Testis (tissue), 3 donors: Measurements from ENCODE around the gene ATP13A2. TPM values are rescaled to one million over a fixed set of nuclear protein-coding genes. Genes with fewer than 3 reads are reported as not detected.

ENCODE experiments used
- DNase-seq: peaks from one replicate; pipeline ENCODE4 v3.0.0-alpha.2; 2019
- H3K27ac ChIP-seq, 2 donors: fragments of 200-600 bp; sonication (generic); one replicate each; pipeline ENCODE4 v1.5.1; 2019
- H3K27me3 ChIP-seq: fragments of 200-600 bp; sonication (generic); one replicate; pipeline ENCODE4 v1.5.1; 2019
- H3K36me3 ChIP-seq: fragments of 200-600 bp; sonication (generic); one replicate; pipeline ENCODE4 v1.5.1; 2017; ENCODE audit warnings: low read depth; ENCODE audit errors: missing control alignments
- H3K4me1 ChIP-seq: fragments of 200-600 bp; sonication (generic); one replicate; pipeline ENCODE4 v1.5.1; 2019
- H3K4me3 ChIP-seq, 2 donors: fragments of 200-600 bp; sonication (generic); one replicate each; pipeline ENCODE4 v1.5.1; 2017 to 2019
- H3K9me3 ChIP-seq: fragments of 200-600 bp; sonication (generic); one replicate; pipeline ENCODE4 v1.5.1; 2017
- POLR2A ChIP-seq: fragments of 450-650 bp; IDR thresholded peaks from one replicate; pipeline ENCODE4 v1.6.1; 2017; ENCODE audit warnings: antibody characterized with exemption, mild to moderate bottlenecking, moderate library complexity
- WGBS, 2 donors: methylation state at CpG; one replicate each; pipeline ENCODE4 v1.1.5; 2018; 5-methylcytosine and 5-hydroxymethylcytosine counted together
- intact Hi-C: fragments of 100-400 bp; cut with DNase I; formaldehyde crosslinking; loops from one replicate; pipeline ENCODE4 v1.15.1; 2023; ENCODE audit warnings: low total_unique reads
- polyA plus RNA-seq: library from polyadenylated mRNA; stranded (reverse); fragments of 350-450 nt; fragmentation: Illumina TruSeq; extraction: RNeasy Lipid Tissue Mini Kit (QIAGEN cat#74804); gene quantifications from one replicate; pipeline ENCODE4 v1.2.3, GENCODE V29; 2014; ENCODE audit warnings: low read depth, low replicate concordance; ENCODE audit not compliant: insufficient read depth
- total RNA-seq, 2 donors: library from RNA; depleted of rRNA; stranded (reverse); fragments of >200 nt; gene quantifications; one replicate each; pipeline ENCODE4 v1.2.3, GENCODE V29; 2016
- TF ChIP-seq, protein P1 (sequence below), 3 experiments: fragments of 450-650 bp in 2 of 3; fragments of 200-600 bp in 1 of 3; sonication (generic) in 1 of 3; IDR thresholded peaks; one replicate each; pipeline ENCODE4 v1.5.1; 2016 to 2019; ENCODE audit warnings: antibody characterized with exemption in 3 of 3, mild to moderate bottlenecking in 2 of 3, moderate library complexity in 1 of 3

The ATP13A2 gene
- total and polyA plus RNA-seq, 3 donors from 2014 or later: 36.9 to 45.6 (median 42.4) TPM

DNA sequence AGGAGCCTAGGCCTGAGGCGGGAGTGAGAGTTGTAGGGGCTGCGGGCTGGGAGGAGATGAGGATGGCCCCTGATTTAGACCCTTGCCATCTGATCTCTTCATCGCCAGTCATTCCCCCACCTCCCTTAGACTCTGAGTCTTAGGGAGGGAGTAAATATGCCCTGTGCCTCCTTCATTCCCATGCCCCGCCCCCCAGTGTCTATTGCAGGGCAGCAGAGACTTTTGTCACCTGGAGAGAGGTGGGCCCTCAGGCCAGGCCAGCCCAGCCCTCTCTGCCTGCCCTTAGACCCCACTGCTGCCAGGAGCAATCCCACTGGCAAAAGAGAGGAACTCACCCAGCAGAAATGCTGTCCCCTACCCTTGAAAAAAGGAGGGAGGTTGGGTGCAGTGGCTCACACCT lies 28.1 kb downstream of the ATP13A2 start:
- no peak for DNase-seq
- Histone ChIP-seq H3K9me3 (no peaks in the 10 kb centered on the region), H3K4me3 (no peak overlapping the region), H3K4me1 (no peaks in the 10 kb centered on the region), H3K27ac (no peak overlapping the region), H3K36me3 (no peaks in the 10 kb centered on the region), H3K27me3 (no peaks in the 10 kb centered on the region)
- WGBS, 2 donors: 93 to 100% methylated on average over 4 of the region's 4 CpGs
- TF ChIP-seq, protein P1, sequence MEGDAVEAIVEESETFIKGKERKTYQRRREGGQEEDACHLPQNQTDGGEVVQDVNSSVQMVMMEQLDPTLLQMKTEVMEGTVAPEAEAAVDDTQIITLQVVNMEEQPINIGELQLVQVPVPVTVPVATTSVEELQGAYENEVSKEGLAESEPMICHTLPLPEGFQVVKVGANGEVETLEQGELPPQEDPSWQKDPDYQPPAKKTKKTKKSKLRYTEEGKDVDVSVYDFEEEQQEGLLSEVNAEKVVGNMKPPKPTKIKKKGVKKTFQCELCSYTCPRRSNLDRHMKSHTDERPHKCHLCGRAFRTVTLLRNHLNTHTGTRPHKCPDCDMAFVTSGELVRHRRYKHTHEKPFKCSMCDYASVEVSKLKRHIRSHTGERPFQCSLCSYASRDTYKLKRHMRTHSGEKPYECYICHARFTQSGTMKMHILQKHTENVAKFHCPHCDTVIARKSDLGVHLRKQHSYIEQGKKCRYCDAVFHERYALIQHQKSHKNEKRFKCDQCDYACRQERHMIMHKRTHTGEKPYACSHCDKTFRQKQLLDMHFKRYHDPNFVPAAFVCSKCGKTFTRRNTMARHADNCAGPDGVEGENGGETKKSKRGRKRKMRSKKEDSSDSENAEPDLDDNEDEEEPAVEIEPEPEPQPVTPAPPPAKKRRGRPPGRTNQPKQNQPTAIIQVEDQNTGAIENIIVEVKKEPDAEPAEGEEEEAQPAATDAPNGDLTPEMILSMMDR (IDR thresholded peaks at IDR 0.05): no peak
- no peak for TF ChIP-seq POLR2A
- intact Hi-C loops: no loop called here

DNA sequence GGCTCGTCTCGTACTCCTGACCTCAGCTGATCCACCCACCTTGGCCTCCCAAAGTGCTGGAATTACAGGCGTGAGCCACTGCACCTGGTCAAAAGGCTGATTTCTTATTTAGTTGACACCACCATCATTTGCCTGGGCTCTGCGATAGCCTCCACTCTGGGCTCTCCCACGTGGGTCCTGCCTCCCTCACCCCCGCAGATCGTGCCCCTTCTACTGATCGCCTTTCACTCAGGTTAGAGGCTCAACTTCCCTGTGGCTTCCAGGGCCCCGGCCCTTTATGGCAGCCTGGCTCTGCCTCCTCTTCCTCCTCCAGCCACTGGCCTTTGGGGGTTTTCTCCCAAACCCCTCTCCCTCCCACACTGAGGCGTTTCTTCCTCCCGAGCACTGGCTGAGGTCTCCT lies 28.8 kb downstream of the ATP13A2 start:
- H3K36me3 ChIP-seq: no peaks in the 10 kb centered on the region
- intact Hi-C loops: no loop called here
- H3K4me1 ChIP-seq: no peaks in the 10 kb centered on the region
- no peak overlapping the region for H3K27ac ChIP-seq
- no peak for TF ChIP-seq POLR2A
- TF ChIP-seq, protein P1 (IDR thresholded peaks at IDR 0.05): no peak
- no peaks in the 10 kb centered on the region for H3K27me3 ChIP-seq
- no peak overlapping the region for H3K4me3 ChIP-seq
- no peak for DNase-seq
- WGBS, 2 donors: 73 to 86% methylated on average over 11 of the region's 11 CpGs
- no peaks in the 10 kb centered on the region for H3K9me3 ChIP-seq

DNA sequence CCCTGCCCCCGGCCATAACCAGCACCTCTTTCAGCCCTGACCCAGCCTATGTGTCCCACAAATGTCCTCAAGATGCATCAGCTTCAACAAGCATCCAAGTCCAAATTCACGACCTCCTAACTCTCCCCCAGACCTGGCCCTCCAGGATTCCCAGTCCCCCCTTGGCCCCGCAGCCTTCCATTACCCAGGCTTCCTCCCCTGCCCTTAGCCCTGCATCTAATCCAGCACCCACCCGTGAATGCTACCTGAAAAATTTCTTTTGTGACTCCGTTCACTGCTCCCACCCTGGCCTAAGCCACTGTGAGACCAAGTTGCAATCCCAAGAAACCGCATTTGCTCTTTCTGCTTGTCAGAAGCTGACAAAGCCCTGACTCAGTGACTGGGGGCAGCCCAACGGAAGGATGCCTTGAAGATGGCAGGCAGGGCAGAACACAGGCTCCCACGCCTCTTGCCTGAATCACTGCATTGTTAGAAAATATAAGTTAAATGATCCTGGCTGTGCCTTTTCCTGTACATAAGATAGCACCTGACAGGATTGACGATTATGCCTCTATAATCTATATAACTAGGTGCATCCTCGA lies 30.4 kb downstream of the ATP13A2 start:
- H3K4me1 ChIP-seq: no peaks in the 10 kb centered on the region
- DNase-seq: no peak
- 76 to 84% methylated on average over 10 of the region's 10 CpGs for WGBS, 2 donors
- TF ChIP-seq, protein P1 (IDR thresholded peaks at IDR 0.05): no peak
- no peak for TF ChIP-seq POLR2A
- intact Hi-C loops: no loop called here
- H3K27ac ChIP-seq: no peak overlapping the region
- no peaks in the 10 kb centered on the region for H3K36me3 ChIP-seq
- no peak overlapping the region for H3K4me3 ChIP-seq
- no peaks in the 10 kb centered on the region for H3K9me3 ChIP-seq
- H3K27me3 ChIP-seq: no peaks in the 10 kb centered on the region

DNA sequence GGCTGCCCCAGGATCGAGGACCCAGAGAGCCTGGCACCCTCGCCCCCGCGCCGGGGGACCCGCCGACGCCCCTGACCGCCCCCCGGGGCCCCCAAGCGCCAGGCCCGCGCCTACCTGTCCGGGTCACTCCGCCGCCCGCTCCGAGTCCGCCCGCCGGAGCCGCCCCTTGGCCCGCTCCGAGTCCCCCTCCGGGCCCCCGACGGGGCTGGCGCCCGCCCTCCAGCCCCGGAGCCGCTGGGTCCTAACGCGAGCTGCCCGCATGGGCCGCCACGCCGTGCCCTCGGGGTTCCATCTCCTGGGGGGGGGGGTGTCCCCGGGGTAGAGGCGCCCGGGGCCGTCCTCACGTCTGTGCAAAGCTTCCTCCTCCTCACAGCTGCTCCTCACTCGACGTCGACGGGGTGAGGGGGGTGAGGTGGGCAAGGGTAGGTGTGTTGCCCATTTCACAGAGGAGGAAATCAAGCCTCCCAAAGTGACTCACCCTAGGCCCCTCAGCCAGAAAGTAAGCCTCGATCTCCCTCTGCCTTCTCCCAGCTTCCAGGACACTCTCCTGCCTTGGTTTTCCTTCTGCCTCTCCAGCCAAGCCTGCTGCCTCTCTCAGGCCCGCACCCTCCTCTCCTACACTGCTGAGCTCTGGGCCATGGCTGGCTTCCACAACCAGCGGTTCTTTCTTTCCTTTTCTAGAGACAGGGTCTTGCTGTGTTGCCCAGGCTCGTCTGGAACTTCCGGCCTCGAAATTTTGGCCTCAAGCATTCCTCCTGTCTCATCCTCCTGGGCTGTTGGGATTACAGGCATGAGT lies 31.1 kb downstream of the ATP13A2 start, which contains the start of gene MFAP2:
MFAP2 (minus strand) TSS at position 148 of the 796 bp plus-strand sequence. CDS start 2,347 bp downstream, outside the sequence.
- peak; percentile 33 for DNase-seq
- H3K27ac ChIP-seq: peak within 1 kb of the TSS; percentile 93 to 95
- TF ChIP-seq, protein P1 (IDR thresholded peaks at IDR 0.05): no peak
- TF ChIP-seq POLR2A: no peak
- H3K9me3 ChIP-seq: no peaks in the 10 kb centered on the region
- H3K36me3 ChIP-seq: no peaks in the 10 kb centered on the region
- WGBS, 2 donors: 16 to 17% methylated on average over 13 to 20 of the region's 53 CpGs
- H3K27me3 ChIP-seq: no peaks in the 10 kb centered on the region
- intact Hi-C loops: no loop called here
- H3K4me3 ChIP-seq: peak within 1 kb of the TSS; percentile 68 to 71
- no peaks in the 10 kb centered on the region for H3K4me1 ChIP-seq
